ENCODE results near the gene CRACR2A.

CRACR2A gene

GRCh38 chr12:3751151-3752095 lies 1.5 kb downstream of the CRACR2A start:
- no peak for DNase-seq

- DNase-seq, result no peak
Measured at GRCh38 chr12:3750616-3751015, 2.3 kb downstream of the CRACR2A start.

- DNase-seq, result no peak
Measured at GRCh38 chr12:3748620-3749019, 4.3 kb downstream of the CRACR2A start.

- DNase-seq, result no peak
Measured at GRCh38 chr12:3747976-3748619, 4.8 kb downstream of the CRACR2A start.

GRCh38 chr12:3747543-3747942 lies 5.4 kb downstream of the CRACR2A start:
- DNase-seq, result no peak

- no peak for DNase-seq
Measured at GRCh38 chr12:3746758-3747157, 6.2 kb downstream of the CRACR2A start.

- no peak for DNase-seq
Measured at GRCh38 chr12:3745152-3745551, 7.8 kb downstream of the CRACR2A start.

- DNase-seq, result no peak
Measured at GRCh38 chr12:3744229-3744901, 8.5 kb downstream of the CRACR2A start.

- no peak for DNase-seq
Measured at GRCh38 chr12:3743803-3744202, 9.1 kb downstream of the CRACR2A start.

GRCh38 chr12:3741882-3742672 lies 10.8 kb downstream of the CRACR2A start:
- no peak for DNase-seq

GRCh38 chr12:3740480-3741231 lies 12.3 kb downstream of the CRACR2A start:
- DNase-seq, result no peak

- DNase-seq, result no peak
Measured at GRCh38 chr12:3735432-3735831, 17.5 kb downstream of the CRACR2A start.

GRCh38 chr12:3732901-3733300 lies 20.0 kb downstream of the CRACR2A start:
- DNase-seq, result no peak

- DNase-seq, result no peak
Measured at GRCh38 chr12:3730111-3730510, 22.8 kb downstream of the CRACR2A start.

GRCh38 chr12:3728686-3729085 lies 24.2 kb downstream of the CRACR2A start:
- DNase-seq, result no peak

GRCh38 chr12:3727877-3728632 lies 24.9 kb downstream of the CRACR2A start:
- DNase-seq, result no peak

GRCh38 chr12:3727354-3727753 lies 25.6 kb downstream of the CRACR2A start:
- DNase-seq, result no peak

GRCh38 chr12:3726456-3726855 lies 26.5 kb downstream of the CRACR2A start:
- no peak for DNase-seq

- DNase-seq, result no peak
Measured at GRCh38 chr12:3725388-3726115, 27.4 kb downstream of the CRACR2A start.

Data from SW 1271 (cell line).